SK-N-SH (cell line): ENCODE measurements around the gene CDH23. TPM values are rescaled to one million over a fixed set of nuclear protein-coding genes. Genes with fewer than 3 reads are reported as not detected.

Experiments
- CTCF ChIA-PET: fragments of 300-600, 350-600 bp; formaldehyde crosslinking; extraction: SDS; loops from one replicate; lab custom pipeline; 2021; lab: Yijun Ruan, JAX
- POLR2A ChIA-PET: fragments of 350-600 bp; sonication (Branson Sonifier 250); formaldehyde crosslinking; extraction: SDS; loops from one replicate; lab custom pipeline; 2020; ENCODE audit warnings: antibody characterized with exemption, inconsistent platforms; lab: Yijun Ruan, JAX
- DNase-seq: peaks from one replicate; pipeline ENCODE4 v3.0.0; 2012
- H2AFZ ChIP-seq: fragments of 200-600 bp; sonication (generic); 2 replicates; pipeline ENCODE4 v1.8.1; 2016; ENCODE audit warnings: antibody characterized with exemption, mild to moderate bottlenecking, low read depth
- H3F3A ChIP-seq: fragments of 200-600 bp; sonication (generic); replicated peaks from 2 replicates; pipeline ENCODE3; 2016; ENCODE audit warnings: antibody characterized with exemption, mild to moderate bottlenecking; ENCODE audit not compliant: insufficient read depth
- H3K27ac ChIP-seq, 2 experiments: fragments of 200-500 bp in 1 of 2; fragments of 200-600 bp in 1 of 2; sonication (Bioruptor generic) in 1 of 2; sonication (generic), shearing (Covaris generic) in 1 of 2; 2 replicates each; pipeline versions ENCODE4 v1.5.1 to v1.6.1; 2014 to 2016; ENCODE audit warnings: low read depth in 2 of 2, inconsistent platforms in 1 of 2, low read length in 1 of 2, mild to moderate bottlenecking in 1 of 2, mixed read lengths in 1 of 2
- H3K27me3 ChIP-seq: fragments of 200-600 bp; sonication (generic), shearing (Covaris generic); 2 replicates; pipeline ENCODE4 v1.6.1; 2016; ENCODE audit warnings: mixed run types; ENCODE audit not compliant: insufficient read depth
- H3K36me3 ChIP-seq, 2 experiments: fragments of 200-500 bp in 1 of 2; fragments of 200-600 bp in 1 of 2; sonication (Bioruptor generic) in 1 of 2; sonication (generic) in 1 of 2; replicated peaks in 1 of 2; 2 replicates each; pipeline versions ENCODE3 to v1.5.1; 2014 to 2016; ENCODE audit warnings: low read length in 1 of 2, mild to moderate bottlenecking in 1 of 2; ENCODE audit not compliant: insufficient read depth in 2 of 2, control insufficient read depth in 1 of 2
- H3K4me1 ChIP-seq, 2 experiments: fragments of 200-500 bp in 1 of 2; fragments of 200-600 bp in 1 of 2; sonication (Bioruptor generic) in 1 of 2; sonication (generic), shearing (Covaris generic) in 1 of 2; 2 replicates each; pipeline versions ENCODE4 v1.5.1 to v1.6.1; 2014 to 2016; ENCODE audit warnings: low read depth in 1 of 2, low read length in 1 of 2, mixed run types in 1 of 2; ENCODE audit not compliant: insufficient read depth in 2 of 2, control insufficient read depth in 1 of 2
- H3K4me2 ChIP-seq: fragments of 200-600 bp; sonication (generic), shearing (Covaris generic); 2 replicates; pipeline ENCODE4 v1.6.1; 2017; ENCODE audit warnings: mixed run types
- H3K4me3 ChIP-seq, 2 experiments: fragments of 200-500 bp in 1 of 2; fragments of 200-600 bp in 1 of 2; sonication (Bioruptor generic) in 1 of 2; sonication (generic), shearing (Covaris generic) in 1 of 2; 2 replicates each; pipeline versions ENCODE4 v1.5.1 to v1.8.1; 2014 to 2016; ENCODE audit warnings: low read depth in 2 of 2, inconsistent platforms in 1 of 2, low read length in 1 of 2, mild to moderate bottlenecking in 1 of 2, mixed read lengths in 1 of 2, moderate library complexity in 1 of 2
- H3K79me2 ChIP-seq: fragments of 200-600 bp; sonication (generic); 2 replicates; pipeline ENCODE4 v1.8.1; 2017; ENCODE audit warnings: mild to moderate bottlenecking; ENCODE audit not compliant: insufficient read depth
- H3K9ac ChIP-seq: fragments of 200-600 bp; sonication (generic); 2 replicates; pipeline ENCODE4 v1.6.1; 2017; ENCODE audit warnings: mixed run types
- H3K9me2 ChIP-seq: fragments of 200-600 bp; sonication (generic); 2 replicates; pipeline ENCODE4 v1.6.1; 2017; ENCODE audit warnings: mixed run types
- H3K9me3 ChIP-seq: fragments of 200-600 bp; sonication (generic); 2 replicates; pipeline ENCODE4 v1.6.1; 2017; ENCODE audit warnings: mixed run types, mild to moderate bottlenecking, moderate library complexity
- H4K20me1 ChIP-seq: fragments of 200-600 bp; sonication (generic); 2 replicates; pipeline ENCODE4 v1.6.1; 2017; ENCODE audit warnings: mild to moderate bottlenecking, mixed run types; ENCODE audit not compliant: insufficient read depth
- CHD2 ChIP-seq: fragments of 150-350 bp; IDR thresholded peaks from 2 replicates; pipeline ENCODE4 v1.6.1; 2018; ENCODE audit warnings: low read length; ENCODE audit not compliant: partially characterized antibody
- ELF1 ChIP-seq: IDR thresholded peaks from 2 replicates; pipeline ENCODE4 v1.4.0; 2012
- EP300 ChIP-seq, 2 experiments: IDR thresholded peaks; 2 replicates each; pipeline versions ENCODE4 v1.4.0 to v1.6.1; 2012; ENCODE audit warnings: borderline replicate concordance in 1 of 2, low read depth in 1 of 2, low read length in 1 of 2
- EZH2phosphoT487 ChIP-seq: fragments of 200-600 bp; sonication (generic); IDR thresholded peaks from 2 replicates; pipeline ENCODE4 v1.6.1; 2017; ENCODE audit warnings: low read depth, mixed run types, mild to moderate bottlenecking, antibody characterized with exemption, moderate library complexity, borderline replicate concordance
- FOSL2 ChIP-seq: IDR thresholded peaks from 2 replicates; pipeline ENCODE4 v1.4.0; 2012; ENCODE audit warnings: low read depth, mild to moderate bottlenecking, moderate library complexity, borderline replicate concordance
- FOXJ3 ChIP-seq: sonication (generic); formaldehyde crosslinking; IDR thresholded peaks from 2 replicates; pipeline ENCODE4 v1.5.1; 2020; ENCODE audit warnings: mild to moderate bottlenecking, missing genetic modification reagents
- FOXM1 ChIP-seq: IDR thresholded peaks from 2 replicates; pipeline ENCODE4 v1.4.0; 2012; ENCODE audit warnings: low read depth, mild to moderate bottlenecking
- GATA2 ChIP-seq: sonication (generic); formaldehyde crosslinking; IDR thresholded peaks from 2 replicates; pipeline ENCODE4 v1.5.0; 2020; ENCODE audit warnings: mild to moderate bottlenecking, missing genetic modification reagents
- JUND ChIP-seq: IDR thresholded peaks from 2 replicates; pipeline ENCODE4 v1.4.0; 2012
- MAX ChIP-seq: IDR thresholded peaks from 2 replicates; pipeline ENCODE4 v1.4.0; 2012; ENCODE audit warnings: low read depth
- MXI1 ChIP-seq: IDR thresholded peaks from 2 replicates; pipeline ENCODE4 v1.6.1; 2012; ENCODE audit warnings: mild to moderate bottlenecking, low read depth, low read length, improper control_type of control experiment
- NFIC ChIP-seq: IDR thresholded peaks from 2 replicates; pipeline ENCODE4 v1.4.0; 2012; ENCODE audit warnings: borderline replicate concordance
- NRF1 ChIP-seq: IDR thresholded peaks from 2 replicates; pipeline ENCODE4 v1.6.1; 2012; ENCODE audit warnings: low read depth, mild to moderate bottlenecking, low read length
- RCOR1 ChIP-seq: fragments of 150-350 bp; IDR thresholded peaks from 2 replicates; pipeline ENCODE4 v1.6.1; 2017; ENCODE audit warnings: antibody characterized with exemption, low read length
- RFX5 ChIP-seq: IDR thresholded peaks from 2 replicates; pipeline ENCODE4 v1.6.1; 2012; ENCODE audit warnings: mild to moderate bottlenecking, improper control_type of control experiment, low read length
- RXRA ChIP-seq: IDR thresholded peaks from 2 replicates; pipeline ENCODE4 v1.4.0; 2012; ENCODE audit warnings: low read depth, mild to moderate bottlenecking, borderline replicate concordance
- SIN3A ChIP-seq: IDR thresholded peaks from 2 replicates; pipeline ENCODE4 v1.6.1; 2012; ENCODE audit warnings: low read depth, mild to moderate bottlenecking, low read length, moderate library complexity, borderline replicate concordance
- SMC3 ChIP-seq: IDR thresholded peaks from 2 replicates; pipeline ENCODE4 v1.6.1; 2012; ENCODE audit warnings: low read depth, low read length, improper control_type of control experiment
- TAF1 ChIP-seq: IDR thresholded peaks from 2 replicates; pipeline ENCODE4 v1.6.1; 2012; ENCODE audit warnings: low read depth, mild to moderate bottlenecking, low read length, moderate library complexity, borderline replicate concordance
- TCF12 ChIP-seq: IDR thresholded peaks from 2 replicates; pipeline ENCODE4 v1.4.0; 2012
- YY1 ChIP-seq: IDR thresholded peaks from 2 replicates; pipeline ENCODE4 v1.4.0; 2012; ENCODE audit warnings: low read depth, mild to moderate bottlenecking
- ZBTB33 ChIP-seq: IDR thresholded peaks from 2 replicates; pipeline ENCODE4 v1.4.0; 2012; ENCODE audit warnings: low read depth, borderline replicate concordance
- WGBS: methylation state at CpG from one replicate; pipeline ENCODE4 v1.1.6; 2017; ENCODE audit warnings: low lambda C conversion rate; 5-methylcytosine and 5-hydroxymethylcytosine counted together
- polyA plus RNA-seq, 3 experiments: library from polyadenylated mRNA; depleted of rRNA; stranded (reverse); fragments of >200 nt; gene quantifications; 2 replicates each; pipeline ENCODE4 v1.2.3, GENCODE V29; 2012

The CDH23 gene
- polyA plus RNA-seq, 1 of the 3 experiments (the other 2 are of a cell fraction) = 0.03 TPM

GRCh38 chr10:71823356-71823755 is 426.6 kb downstream of the CDH23 start:
- ChIA-PET CTCF (interaction anchor here (1.3 kb wide), 1 partner anchor 132 kb away, joined by 3 read pairs; no protein-coding TSS in a partner anchor), POLR2A (no interaction called here)
- Histone ChIP-seq H3K9me3 (no peaks in the 10 kb centered on the region), H3K79me2 (no peaks in the 10 kb centered on the region), H3F3A (no peaks in the 10 kb centered on the region), H3K4me3 (no peak overlapping the region), H3K27ac (no peak overlapping the region), H3K27me3 (no peaks in the 10 kb centered on the region), H3K4me2 (no peak overlapping the region), H3K9me2 (no peaks in the 10 kb centered on the region), H3K4me1 (no peaks in the 10 kb centered on the region), H4K20me1 (no peaks in the 10 kb centered on the region; the same call in 1 of the 2 replicates), H3K9ac (no peak overlapping the region), H3K36me3 (peaks cover 55 to 91% of the 10 kb centered on the region in 2 experiments), H2AFZ (no peak overlapping the region)
- TF ChIP-seq JUND (no peak), EP300 (IDR thresholded peaks at IDR 0.05; ENCODE audit: borderline replicate concordance in 1 of 2, low read depth in 1 of 2, low read length in 1 of 2) (no peak), FOXM1 (no peak), ELF1 (no peak), RCOR1 (no peak), EZH2phosphoT487 (no peak), RFX5 (no peak), TAF1 (no peak), GATA2 (CRISPR knock-in tag) (no peak), FOSL2 (no peak), CHD2 (no peak), NRF1 (no peak), SIN3A (no peak), NFIC (no peak), MAX (no peak), MXI1 (no peak), FOXJ3 (no peak)
- no peak for DNase-seq
- 93% methylated on average over 4 of the region's 4 CpGs for WGBS

DNA sequence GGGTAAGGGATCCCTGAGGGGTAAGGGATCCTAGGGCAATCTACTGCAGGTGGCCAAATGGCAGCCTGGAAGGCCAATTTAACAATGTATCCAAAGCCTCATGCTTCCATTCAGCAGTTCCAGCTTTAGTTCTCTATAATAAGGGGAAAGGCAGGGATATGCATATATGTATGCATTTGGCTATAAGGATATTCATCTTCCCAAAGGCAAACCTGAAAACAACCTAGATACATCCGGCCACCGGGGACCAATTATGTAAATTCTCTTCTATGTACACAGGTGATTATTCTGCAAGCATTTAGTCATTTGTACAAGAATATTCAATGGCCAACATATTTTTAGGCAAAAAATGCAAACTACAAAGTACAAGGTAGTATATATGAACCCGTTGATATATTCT is 427.6 kb downstream of the CDH23 start:
- ChIA-PET POLR2A (no interaction called here), CTCF (interaction anchor here (0.9 to 2.9 kb wide), 4 partner anchors 10 to 215 kb away, joined by 3 to 23 read pairs (median 4); no protein-coding TSS in a partner anchor)
- no peak overlapping the region for H3K9ac ChIP-seq
- H3K9me2 ChIP-seq = no peaks in the 10 kb centered on the region
- H3K4me2 ChIP-seq = no peak overlapping the region
- DNase-seq = no peak
- no peaks in the 10 kb centered on the region for H3K9me3 ChIP-seq
- peaks cover 55 to 91% of the 10 kb centered on the region in 2 experiments for H3K36me3 ChIP-seq
- H3K79me2 ChIP-seq = no peaks in the 10 kb centered on the region
- H3K4me3 ChIP-seq = no peak overlapping the region
- no peak overlapping the region for H3K27ac ChIP-seq
- no peaks in the 10 kb centered on the region; the same call in 1 of the 2 replicates for H4K20me1 ChIP-seq
- no peak for TF ChIP-seq SMC3
- TF ChIP-seq TAF1 = no peak
- TF ChIP-seq JUND = no peak
- TF ChIP-seq MAX = no peak
- no peak for TF ChIP-seq FOSL2
- no peak for TF ChIP-seq RXRA
- no peak for TF ChIP-seq TCF12
- TF ChIP-seq ZBTB33 = no peak
- no peak for TF ChIP-seq RFX5
- TF ChIP-seq GATA2 (CRISPR knock-in tag) = no peak
- no peak for TF ChIP-seq YY1
- H2AFZ ChIP-seq = no peak overlapping the region
- no peaks in the 10 kb centered on the region for H3F3A ChIP-seq
- no peaks in the 10 kb centered on the region for H3K4me1 ChIP-seq
- WGBS = 97% methylated on average over 3 of the region's 3 CpGs
- no peaks in the 10 kb centered on the region for H3K27me3 ChIP-seq
